K562 (cell line): ENCODE data around the gene ZFP69B. TPM values are rescaled to one million over a fixed set of nuclear protein-coding genes. Genes with fewer than 3 reads are reported as not detected.

Experiments used
- ARHGAP35 ChIP-seq: fragments of 450-650 bp; IDR thresholded peaks from 2 replicates; pipeline ENCODE4 v1.6.1; 2018; ENCODE audit not compliant: partially characterized antibody
- EP400 ChIP-seq: fragments of 450-650 bp; IDR thresholded peaks from 2 replicates; pipeline ENCODE4 v1.6.1; 2017; ENCODE audit warnings: antibody characterized with exemption, mild to moderate bottlenecking, moderate library complexity
- POLR2B ChIP-seq: fragments of 450-650 bp; IDR thresholded peaks from 2 replicates; pipeline ENCODE4 v1.6.1; 2018; ENCODE audit warnings: low read depth; ENCODE audit not compliant: partially characterized antibody
- STAG1 ChIP-seq: sonication (generic); formaldehyde crosslinking; IDR thresholded peaks from 2 replicates; pipeline ENCODE4 v1.5.0; 2020; ENCODE audit warnings: missing genetic modification reagents, borderline replicate concordance
- TAL1 ChIP-seq: fragments of 450-650 bp; IDR thresholded peaks from 2 replicates; pipeline ENCODE4 v1.6.1; 2016; ENCODE audit warnings: mild to moderate bottlenecking
- TCF7L2 ChIP-seq: fragments of 150-350 bp; IDR thresholded peaks from 2 replicates; pipeline ENCODE4 v1.6.1; 2016; ENCODE audit warnings: low read depth, mild to moderate bottlenecking, low read length, moderate library complexity
- TEAD4 ChIP-seq, 2 experiments: sonication (generic) in 1 of 2; formaldehyde crosslinking in 1 of 2; IDR thresholded peaks; 2 replicates each; pipeline versions ENCODE4 v1.6.1 to v1.8.0; 2012 to 2022; ENCODE audit warnings: borderline replicate concordance in 1 of 2, inconsistent platforms in 1 of 2, low read length in 1 of 2, mild to moderate bottlenecking in 1 of 2, missing genetic modification reagents in 1 of 2
- ZNF507 ChIP-seq: conservative IDR thresholded peaks from 2 replicates; pipeline ENCODE4 v1.6.1; 2017; ENCODE audit warnings: missing genetic modification characterization, missing compliant biosample characterization
- ZNF668 ChIP-seq: fragments of 250-450 bp; sonication (Bioruptor Pico); IDR thresholded peaks from 2 replicates; pipeline ENCODE4 v1.8.0; 2022; ENCODE audit warnings: mild to moderate bottlenecking, inconsistent platforms
- polyA plus RNA-seq, 8 experiments: library from polyadenylated mRNA; depleted of rRNA in 4 of 8; stranded (reverse) in 5 of 8; unstranded in 3 of 8; fragments of >200 nt; fragmentation: Nextera tagmentation in 2 of 8; fragmentation: Illumina TruSeq in 1 of 8; extraction: Ambion mirVana in 2 of 8; extraction: Trizol in 1 of 8; gene quantifications; 2 replicates each; pipeline versions ENCODE4 v1.2.1 to v1.2.3, GENCODE V29; 2011 to 2014; ENCODE audit warnings: inconsistent platforms in 1 of 8, missing spikeins in 1 of 8
- total RNA-seq, 7 experiments: library from RNA; depleted of rRNA in 6 of 7; stranded (reverse); fragments of >200 nt in 6 of 7; fragmentation: Illumina TruSeq in 2 of 7; extraction: Trizol in 2 of 7; gene quantifications; 2 replicates each; pipeline versions ENCODE4 v1.2.1 to v1.2.3, GENCODE V29; 2011 to 2021; ENCODE audit warnings: low replicate concordance in 1 of 7
- TF ChIP-seq, protein P1 (sequence below): fragments of 250-450 bp; sonication (Bioruptor Pico); IDR thresholded peaks from 2 replicates; pipeline ENCODE4 v1.5.0; 2022; ENCODE audit warnings: mild to moderate bottlenecking
- TF ChIP-seq, protein P2 (sequence below): fragments of 450-650 bp; conservative IDR thresholded peaks from 2 replicates; pipeline ENCODE4 v1.6.1; 2016; ENCODE audit warnings: missing genetic modification characterization, low read depth, mild to moderate bottlenecking, missing compliant biosample characterization, moderate library complexity
- TF ChIP-seq, protein P3 (sequence below), 2 experiments: fragments of 450-650 bp; IDR thresholded peaks; 2 replicates each; pipeline ENCODE4 v1.6.1; 2016; ENCODE audit warnings: mild to moderate bottlenecking in 2 of 2, borderline replicate concordance in 1 of 2, low read depth in 1 of 2, moderate library complexity in 1 of 2
- TF ChIP-seq, protein P4 (sequence below): fragments of 250-450 bp; sonication (Bioruptor Pico); IDR thresholded peaks from 2 replicates; pipeline ENCODE4 v1.4.0; 2020; ENCODE audit warnings: mild to moderate bottlenecking

Gene ZFP69B
- total and polyA plus RNA-seq, 9 of the 15 experiments (the other 6 are each of a cell fraction or from before 2014, with no cell fraction given), result 1.6 to 10.3 (median 8.4) TPM

DNA sequence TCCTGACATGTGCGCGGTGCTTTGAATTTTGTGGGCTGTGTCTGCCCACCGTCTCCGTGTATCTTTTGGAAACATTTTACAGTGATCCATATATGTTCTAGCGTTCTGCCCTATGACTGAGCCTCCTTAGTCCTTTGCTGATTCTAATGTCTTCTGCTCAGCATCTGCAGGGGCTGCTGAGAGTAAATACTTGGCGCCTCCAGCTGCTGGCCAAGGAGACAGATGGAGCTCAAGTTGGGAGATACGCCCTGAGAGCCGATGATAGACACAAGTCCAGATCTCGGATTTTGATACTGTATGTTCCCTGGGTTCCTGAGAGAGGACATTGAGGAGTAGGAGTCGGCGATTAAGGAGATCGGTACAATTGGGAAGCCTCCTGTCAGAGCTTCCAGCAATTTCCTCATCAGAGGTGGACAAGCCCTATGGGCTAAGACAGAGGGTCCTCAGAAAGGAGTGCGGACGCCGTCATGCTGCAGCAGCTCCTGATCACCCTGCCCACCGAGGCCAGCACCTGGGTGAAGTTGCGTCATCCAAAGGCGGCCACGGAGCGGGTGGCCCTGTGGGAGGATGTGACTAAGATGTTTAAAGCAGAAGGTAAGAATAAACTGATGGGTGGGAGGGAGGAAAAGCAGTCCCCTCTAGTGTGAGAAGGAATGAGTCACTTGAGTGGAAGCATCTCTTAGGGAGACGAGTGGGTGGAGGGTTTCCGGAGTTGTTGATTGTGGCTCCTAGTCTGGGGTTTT, 390 bp downstream of the ZFP69B start (continued):
- no peak for TF ChIP-seq STAG1 (CRISPR knock-in tag)
- no peak for TF ChIP-seq ARHGAP35
- TF ChIP-seq, protein P1, sequence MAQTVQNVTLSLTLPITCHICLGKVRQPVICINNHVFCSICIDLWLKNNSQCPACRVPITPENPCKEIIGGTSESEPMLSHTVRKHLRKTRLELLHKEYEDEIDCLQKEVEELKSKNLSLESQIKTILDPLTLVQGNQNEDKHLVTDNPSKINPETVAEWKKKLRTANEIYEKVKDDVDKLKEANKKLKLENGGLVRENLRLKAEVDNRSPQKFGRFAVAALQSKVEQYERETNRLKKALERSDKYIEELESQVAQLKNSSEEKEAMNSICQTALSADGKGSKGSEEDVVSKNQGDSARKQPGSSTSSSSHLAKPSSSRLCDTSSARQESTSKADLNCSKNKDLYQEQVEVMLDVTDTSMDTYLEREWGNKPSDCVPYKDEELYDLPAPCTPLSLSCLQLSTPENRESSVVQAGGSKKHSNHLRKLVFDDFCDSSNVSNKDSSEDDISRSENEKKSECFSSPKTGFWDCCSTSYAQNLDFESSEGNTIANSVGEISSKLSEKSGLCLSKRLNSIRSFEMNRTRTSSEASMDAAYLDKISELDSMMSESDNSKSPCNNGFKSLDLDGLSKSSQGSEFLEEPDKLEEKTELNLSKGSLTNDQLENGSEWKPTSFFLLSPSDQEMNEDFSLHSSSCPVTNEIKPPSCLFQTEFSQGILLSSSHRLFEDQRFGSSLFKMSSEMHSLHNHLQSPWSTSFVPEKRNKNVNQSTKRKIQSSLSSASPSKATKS, result no peak
- TF ChIP-seq, protein P2, sequence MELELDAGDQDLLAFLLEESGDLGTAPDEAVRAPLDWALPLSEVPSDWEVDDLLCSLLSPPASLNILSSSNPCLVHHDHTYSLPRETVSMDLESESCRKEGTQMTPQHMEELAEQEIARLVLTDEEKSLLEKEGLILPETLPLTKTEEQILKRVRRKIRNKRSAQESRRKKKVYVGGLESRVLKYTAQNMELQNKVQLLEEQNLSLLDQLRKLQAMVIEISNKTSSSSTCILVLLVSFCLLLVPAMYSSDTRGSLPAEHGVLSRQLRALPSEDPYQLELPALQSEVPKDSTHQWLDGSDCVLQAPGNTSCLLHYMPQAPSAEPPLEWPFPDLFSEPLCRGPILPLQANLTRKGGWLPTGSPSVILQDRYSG, result no peak
- TF ChIP-seq, protein P3, sequence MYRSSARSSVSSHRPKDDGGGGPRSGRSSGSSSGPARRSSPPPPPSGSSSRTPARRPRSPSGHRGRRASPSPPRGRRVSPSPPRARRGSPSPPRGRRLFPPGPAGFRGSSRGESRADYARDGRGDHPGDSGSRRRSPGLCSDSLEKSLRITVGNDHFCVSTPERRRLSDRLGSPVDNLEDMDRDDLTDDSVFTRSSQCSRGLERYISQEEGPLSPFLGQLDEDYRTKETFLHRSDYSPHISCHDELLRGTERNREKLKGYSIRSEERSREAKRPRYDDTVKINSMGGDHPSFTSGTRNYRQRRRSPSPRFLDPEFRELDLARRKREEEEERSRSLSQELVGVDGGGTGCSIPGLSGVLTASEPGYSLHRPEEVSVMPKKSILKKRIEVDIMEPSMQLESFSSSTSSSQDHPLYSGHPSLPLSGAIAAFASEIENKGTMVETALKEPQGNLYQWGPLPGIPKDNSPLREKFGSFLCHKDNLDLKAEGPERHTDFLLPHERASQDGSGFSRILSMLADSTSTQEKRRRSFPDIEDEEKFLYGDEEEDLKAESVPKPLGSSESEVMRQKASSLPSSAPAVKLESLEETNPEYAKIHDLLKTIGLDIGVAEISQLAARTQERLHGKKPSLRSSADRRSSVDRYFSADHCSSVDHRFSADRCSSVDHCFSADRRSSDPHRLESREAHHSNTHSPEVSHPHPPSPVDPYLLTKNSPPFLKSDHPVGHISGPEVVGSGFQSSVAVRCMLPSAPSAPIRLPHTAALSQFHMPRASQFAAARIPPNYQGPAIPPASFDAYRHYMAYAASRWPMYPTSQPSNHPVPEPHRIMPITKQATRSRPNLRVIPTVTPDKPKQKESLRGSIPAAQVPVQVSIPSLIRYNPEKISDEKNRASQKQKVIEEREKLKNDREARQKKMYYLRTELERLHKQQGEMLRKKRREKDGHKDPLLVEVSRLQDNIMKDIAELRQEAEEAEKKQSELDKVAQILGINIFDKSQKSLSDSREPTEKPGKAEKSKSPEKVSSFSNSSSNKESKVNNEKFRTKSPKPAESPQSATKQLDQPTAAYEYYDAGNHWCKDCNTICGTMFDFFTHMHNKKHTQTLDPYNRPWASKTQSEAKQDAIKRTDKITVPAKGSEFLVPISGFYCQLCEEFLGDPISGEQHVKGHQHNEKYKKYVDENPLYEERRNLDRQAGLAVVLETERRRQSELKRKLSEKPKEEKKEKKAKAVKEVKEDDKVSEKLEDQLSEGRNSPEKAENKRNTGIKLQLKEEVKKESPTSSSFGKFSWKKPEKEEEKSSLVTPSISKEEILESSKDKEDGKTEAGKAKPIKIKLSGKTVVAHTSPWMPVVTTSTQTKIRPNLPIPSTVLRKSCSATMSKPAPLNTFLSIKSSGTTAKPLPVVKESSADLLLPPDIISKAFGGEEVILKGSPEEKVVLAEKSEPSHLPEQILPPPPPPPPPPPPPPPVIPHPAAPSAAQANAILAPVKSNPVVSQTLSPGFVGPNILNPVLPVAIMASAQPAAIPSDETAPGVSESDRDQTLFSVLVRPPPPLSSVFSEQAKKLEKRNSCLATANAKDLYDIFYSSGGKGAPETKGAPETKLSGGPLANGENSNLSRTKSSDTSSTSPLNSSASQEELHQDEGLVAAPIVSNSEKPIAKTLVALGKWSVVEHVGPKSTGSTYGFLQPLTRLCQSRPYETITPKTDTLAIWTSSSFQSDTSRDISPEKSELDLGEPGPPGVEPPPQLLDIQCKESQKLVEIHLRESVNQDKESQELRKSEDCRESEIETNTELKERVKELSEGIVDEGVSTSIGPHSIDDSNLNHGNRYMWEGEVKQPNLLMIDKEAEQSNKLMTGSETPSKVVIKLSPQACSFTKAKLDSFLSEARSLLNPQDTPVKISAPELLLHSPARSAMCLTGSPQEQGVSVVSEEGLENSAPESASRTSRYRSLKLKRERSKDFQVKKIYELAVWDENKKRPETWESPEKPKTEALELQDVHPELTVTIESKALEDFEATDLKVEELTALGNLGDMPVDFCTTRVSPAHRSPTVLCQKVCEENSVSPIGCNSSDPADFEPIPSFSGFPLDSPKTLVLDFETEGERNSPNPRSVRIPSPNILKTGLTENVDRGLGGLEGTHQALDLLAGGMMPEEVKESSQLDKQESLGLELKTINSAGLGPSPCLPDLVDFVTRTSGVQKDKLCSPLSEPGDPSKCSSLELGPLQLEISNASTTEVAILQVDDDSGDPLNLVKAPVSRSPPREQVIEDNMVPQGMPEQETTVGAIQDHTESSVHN (IDR thresholded peaks at IDR 0.05; ENCODE audit: borderline replicate concordance in 1 of 2, low read depth in 1 of 2), result peak in 1 of 2 experiments; percentile 51; a peak in 1 of 4 replicates
- 0 out of 2 replicates have a peak, but pooled peaks have one; percentile 46 for TF ChIP-seq ZNF668 (CRISPR knock-in tag)
- peak; percentile 25; the same call in 1 of the 2 replicates for TF ChIP-seq TEAD4 (IDR thresholded peaks at IDR 0.05; ENCODE audit: low read length)
- TF ChIP-seq TEAD4 (CRISPR knock-in tag; IDR thresholded peaks at IDR 0.05; ENCODE audit: borderline replicate concordance), result no peak
- TF ChIP-seq POLR2B, result peak; percentile 39
- peak; percentile 47 for TF ChIP-seq TAL1
- no peak for TF ChIP-seq ZNF507 (tag)
- TF ChIP-seq EP400, result peak; percentile 88
- no peak for TF ChIP-seq TCF7L2
- TF ChIP-seq, protein P4, sequence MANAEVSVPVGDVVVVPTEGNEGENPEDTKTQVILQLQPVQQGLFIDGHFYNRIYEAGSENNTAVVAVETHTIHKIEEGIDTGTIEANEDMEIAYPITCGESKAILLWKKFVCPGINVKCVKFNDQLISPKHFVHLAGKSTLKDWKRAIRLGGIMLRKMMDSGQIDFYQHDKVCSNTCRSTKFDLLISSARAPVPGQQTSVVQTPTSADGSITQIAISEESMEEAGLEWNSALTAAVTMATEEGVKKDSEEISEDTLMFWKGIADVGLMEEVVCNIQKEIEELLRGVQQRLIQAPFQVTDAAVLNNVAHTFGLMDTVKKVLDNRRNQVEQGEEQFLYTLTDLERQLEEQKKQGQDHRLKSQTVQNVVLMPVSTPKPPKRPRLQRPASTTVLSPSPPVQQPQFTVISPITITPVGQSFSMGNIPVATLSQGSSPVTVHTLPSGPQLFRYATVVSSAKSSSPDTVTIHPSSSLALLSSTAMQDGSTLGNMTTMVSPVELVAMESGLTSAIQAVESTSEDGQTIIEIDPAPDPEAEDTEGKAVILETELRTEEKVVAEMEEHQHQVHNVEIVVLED (CRISPR knock-in tag), result no peak
